ENCODE data around the gene ZFPM1.
"Not testable (repeated sequence)": the region's sequence is repeated elsewhere in the genome, so short reads cannot be mapped to it uniquely, and the experiment has no call there.

Gene ZFPM1

DNA sequence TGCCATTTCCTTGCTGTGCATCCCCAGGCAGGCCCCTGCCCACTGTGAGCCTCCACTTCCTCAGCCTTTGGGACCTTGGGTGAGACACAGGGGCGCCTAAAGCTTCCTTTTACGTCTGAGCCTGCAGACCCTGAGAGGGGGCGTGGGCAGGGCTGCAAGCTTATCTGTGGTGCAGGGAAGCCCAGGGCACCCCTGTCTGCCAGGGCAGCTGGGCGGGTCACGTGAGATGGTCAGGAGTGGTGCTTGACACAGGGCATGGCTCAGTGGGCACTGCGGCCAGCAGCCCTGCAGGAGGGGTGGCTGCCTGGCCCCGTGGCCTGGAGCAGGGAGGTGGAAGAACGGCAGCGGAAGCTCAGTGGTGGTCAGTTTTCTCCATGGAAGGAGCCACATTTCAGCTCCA, 62.3 kb downstream of the ZFPM1 start:
- H3K27ac ChIP-seq: no peak overlapping the region
- TF ChIP-seq, protein P1, sequence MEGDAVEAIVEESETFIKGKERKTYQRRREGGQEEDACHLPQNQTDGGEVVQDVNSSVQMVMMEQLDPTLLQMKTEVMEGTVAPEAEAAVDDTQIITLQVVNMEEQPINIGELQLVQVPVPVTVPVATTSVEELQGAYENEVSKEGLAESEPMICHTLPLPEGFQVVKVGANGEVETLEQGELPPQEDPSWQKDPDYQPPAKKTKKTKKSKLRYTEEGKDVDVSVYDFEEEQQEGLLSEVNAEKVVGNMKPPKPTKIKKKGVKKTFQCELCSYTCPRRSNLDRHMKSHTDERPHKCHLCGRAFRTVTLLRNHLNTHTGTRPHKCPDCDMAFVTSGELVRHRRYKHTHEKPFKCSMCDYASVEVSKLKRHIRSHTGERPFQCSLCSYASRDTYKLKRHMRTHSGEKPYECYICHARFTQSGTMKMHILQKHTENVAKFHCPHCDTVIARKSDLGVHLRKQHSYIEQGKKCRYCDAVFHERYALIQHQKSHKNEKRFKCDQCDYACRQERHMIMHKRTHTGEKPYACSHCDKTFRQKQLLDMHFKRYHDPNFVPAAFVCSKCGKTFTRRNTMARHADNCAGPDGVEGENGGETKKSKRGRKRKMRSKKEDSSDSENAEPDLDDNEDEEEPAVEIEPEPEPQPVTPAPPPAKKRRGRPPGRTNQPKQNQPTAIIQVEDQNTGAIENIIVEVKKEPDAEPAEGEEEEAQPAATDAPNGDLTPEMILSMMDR (conservative IDR thresholded peaks at IDR 0.05): no peak
- TF ChIP-seq ZFX (IDR thresholded peaks at IDR 0.05): no peak

GRCh38 chr16:88515925-88516594, 63.0 kb downstream of the ZFPM1 start:
- TF ChIP-seq, protein P1 (conservative IDR thresholded peaks at IDR 0.05): no peak
- no peak for TF ChIP-seq ZFX (IDR thresholded peaks at IDR 0.05)
- no peak overlapping the region for H3K27ac ChIP-seq

- no peak for TF ChIP-seq ZFX (IDR thresholded peaks at IDR 0.05)
- TF ChIP-seq, protein P1 (conservative IDR thresholded peaks at IDR 0.05): no peak
- no peak overlapping the region for H3K27ac ChIP-seq
Observed at GRCh38 chr16:88516601-88517061, 63.6 kb downstream of the ZFPM1 start.

DNA sequence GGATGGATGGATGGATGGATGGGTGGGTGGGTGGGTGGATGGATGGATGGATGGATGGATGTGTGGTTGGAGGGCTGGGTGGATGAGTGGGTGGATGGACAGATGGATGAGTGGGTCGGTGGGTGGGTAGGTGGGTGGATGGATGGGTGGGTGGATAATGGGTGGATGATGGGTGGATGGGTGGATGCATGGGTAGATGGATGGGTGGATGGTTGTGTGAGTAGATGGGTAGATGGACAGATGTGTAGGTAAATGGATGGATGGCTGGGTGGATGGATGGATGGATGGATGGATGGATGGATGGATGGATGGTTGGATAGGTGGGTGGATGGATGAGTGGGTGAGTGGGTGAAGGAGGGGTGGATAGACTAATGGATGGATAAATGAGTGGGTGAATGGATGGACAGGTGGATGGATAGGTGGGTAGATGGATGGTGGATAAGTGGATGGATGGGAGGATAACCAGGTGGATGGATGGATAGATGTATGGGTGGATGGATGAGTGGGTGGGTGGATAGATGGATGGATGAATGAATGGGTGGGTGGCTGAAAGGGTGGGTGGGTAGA, 64.2 kb downstream of the ZFPM1 start:
- H3K27ac ChIP-seq: not testable (repeated sequence)

DNA sequence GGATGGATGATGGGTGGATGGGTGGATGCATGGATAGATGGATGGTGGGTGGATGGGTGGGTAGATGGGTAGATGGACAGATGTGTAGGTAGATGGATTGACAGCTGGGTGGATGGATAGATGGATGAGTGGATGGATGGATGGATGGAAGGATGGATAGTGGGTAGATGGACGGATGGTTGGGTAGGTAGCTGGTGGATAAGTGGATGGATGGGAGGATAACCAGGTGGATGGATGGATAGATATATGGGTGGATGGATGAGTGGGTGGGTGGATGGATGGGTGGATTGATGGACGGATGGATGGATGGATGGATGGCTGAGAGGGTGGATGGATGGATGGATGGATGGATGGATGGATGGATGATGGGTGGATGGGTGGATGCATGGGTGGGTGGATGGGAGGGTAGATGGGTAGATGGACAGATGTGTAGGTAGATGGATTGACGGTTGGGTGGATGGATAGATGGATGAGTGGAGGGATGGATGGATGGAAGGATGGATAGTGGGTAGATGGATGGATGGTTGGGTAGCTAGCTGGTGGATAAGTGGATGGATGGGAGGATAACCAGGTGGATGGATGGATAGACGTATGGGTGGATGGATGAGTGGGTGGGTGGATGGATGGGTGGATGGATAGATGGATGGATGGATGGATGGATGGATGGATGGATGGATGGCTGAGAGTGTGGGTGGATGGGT, 65.5 kb downstream of the ZFPM1 start:
- not testable (repeated sequence) for H3K27ac ChIP-seq

- TF ChIP-seq, protein P1 (conservative IDR thresholded peaks at IDR 0.05): no peak
- no peak for TF ChIP-seq ZFX (IDR thresholded peaks at IDR 0.05)
- H3K27ac ChIP-seq: no peak overlapping the region
Observed at GRCh38 chr16:88519240-88519639, 66.2 kb downstream of the ZFPM1 start.

- no peak overlapping the region for H3K27ac ChIP-seq
- no peak for TF ChIP-seq ZFX (IDR thresholded peaks at IDR 0.05)
- TF ChIP-seq, protein P1 (conservative IDR thresholded peaks at IDR 0.05): no peak
Observed at GRCh38 chr16:88519938-88520653, 67.0 kb downstream of the ZFPM1 start.

GRCh38 chr16:88521674-88522073, 68.6 kb downstream of the ZFPM1 start:
- TF ChIP-seq, protein P1 (conservative IDR thresholded peaks at IDR 0.05): no peak
- no peak for TF ChIP-seq ZFX (IDR thresholded peaks at IDR 0.05)
- no peak overlapping the region for H3K27ac ChIP-seq
